Activated gamma-delta T cell treated with Interleukin-2 at 50 U/mL for 16 hours (primary cell): ENCODE results near the gene SPAG9.

Experiments used
- DNase-seq: peaks from one replicate; pipeline ENCODE4 v3.0.0-alpha.2; 2020

Gene SPAG9

DNA sequence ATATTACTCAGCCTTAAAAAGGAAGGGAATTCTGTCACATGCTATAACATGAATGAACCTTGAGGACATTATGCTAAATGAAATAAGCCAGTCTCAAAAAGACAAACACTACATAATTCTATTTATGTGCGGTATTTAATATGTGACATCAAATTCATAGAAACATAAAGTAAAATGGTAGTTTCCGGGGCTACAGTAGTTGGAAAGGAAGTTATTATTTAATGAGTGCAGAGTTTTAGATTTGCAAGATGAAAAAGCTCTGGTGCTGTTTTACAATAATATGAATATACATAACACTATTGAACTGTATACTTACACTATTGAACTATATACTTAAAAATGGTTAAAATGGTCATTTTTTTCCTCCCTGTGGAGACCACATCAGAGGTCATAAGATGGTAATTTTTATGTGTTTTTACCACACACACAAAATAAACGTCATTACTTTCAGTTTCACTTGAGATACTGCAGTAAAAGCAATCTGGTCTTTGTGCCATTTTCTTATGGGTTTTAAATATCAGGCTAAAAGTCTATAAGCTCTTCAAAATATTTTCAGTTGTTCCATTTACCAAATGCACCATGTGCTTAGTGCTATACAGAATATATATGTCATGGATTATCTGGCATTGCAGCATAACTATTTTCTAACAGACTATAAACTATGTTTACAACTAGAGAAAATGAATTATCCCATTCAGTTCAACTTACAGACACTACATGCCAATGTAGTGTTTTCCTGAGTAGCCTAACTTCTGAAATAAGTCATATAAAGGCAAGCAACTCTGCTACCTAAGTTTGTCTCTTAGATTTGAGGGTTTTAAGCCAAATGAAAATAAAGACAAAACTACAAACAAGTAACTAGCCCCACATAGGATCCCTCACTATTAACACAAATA lies 90.9 kb downstream of the SPAG9 start:
- DNase-seq = no peak

GRCh38 chr17:51029142-51029541 lies 91.5 kb downstream of the SPAG9 start:
- DNase-seq = no peak

DNA sequence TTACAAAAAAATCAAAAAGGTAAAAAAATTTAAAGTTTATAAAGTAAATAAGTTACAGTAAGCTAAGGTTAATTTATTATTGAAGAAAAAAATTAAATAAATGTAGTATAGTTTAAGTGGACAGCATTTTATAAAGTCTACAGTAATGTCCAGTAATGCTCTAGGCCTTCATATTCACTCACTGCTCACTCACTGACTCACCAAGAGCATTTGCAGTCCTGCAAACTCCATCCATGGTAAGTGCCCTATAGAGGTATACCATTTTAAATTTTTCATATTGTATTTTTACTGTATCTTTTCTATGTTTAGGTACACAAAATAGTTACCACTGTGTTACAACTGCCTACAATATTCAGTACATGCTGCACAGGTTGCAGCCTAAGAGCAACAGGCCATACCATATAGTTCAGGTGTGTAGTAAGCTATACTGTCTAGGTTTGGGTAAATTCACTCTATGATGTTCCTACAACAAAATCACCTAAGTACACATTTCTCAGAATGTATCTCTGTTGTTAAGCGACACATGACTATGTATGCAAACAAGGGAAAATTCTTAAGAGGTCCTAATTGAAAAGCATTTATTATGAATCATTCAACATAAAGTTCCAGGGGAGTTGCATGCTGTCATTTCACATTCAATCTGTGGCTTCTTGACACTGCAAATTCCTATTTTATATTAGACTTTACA lies 92.3 kb downstream of the SPAG9 start:
- no peak for DNase-seq

- no peak for DNase-seq
Observed at GRCh38 chr17:51018541-51018940, 102.1 kb downstream of the SPAG9 start.

GRCh38 chr17:51017270-51017669 lies 103.4 kb downstream of the SPAG9 start:
- DNase-seq = no peak

- no peak for DNase-seq
Observed at GRCh38 chr17:51016099-51016498, 104.6 kb downstream of the SPAG9 start.

GRCh38 chr17:51015145-51015558 lies 105.5 kb downstream of the SPAG9 start:
- no peak for DNase-seq

DNA sequence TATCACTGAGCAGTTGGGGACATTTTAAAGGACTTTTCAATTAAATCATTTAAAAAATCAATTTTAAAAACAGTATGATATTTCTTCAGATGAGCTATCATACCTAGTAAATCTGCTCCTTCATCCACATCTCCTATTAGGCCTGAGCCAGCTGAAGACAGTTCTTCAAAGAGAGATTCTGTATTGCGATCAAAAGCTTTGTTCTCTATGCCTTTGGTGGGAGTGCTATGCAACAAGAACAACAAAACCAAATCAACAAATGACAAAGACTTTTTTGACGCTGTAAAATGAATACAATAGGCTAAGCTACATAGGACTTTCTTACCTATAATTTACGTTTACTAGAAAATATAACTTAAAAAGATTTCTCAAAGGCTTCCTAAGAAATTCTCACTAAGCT lies 106.5 kb downstream of the SPAG9 start:
- DNase-seq = no peak

DNA sequence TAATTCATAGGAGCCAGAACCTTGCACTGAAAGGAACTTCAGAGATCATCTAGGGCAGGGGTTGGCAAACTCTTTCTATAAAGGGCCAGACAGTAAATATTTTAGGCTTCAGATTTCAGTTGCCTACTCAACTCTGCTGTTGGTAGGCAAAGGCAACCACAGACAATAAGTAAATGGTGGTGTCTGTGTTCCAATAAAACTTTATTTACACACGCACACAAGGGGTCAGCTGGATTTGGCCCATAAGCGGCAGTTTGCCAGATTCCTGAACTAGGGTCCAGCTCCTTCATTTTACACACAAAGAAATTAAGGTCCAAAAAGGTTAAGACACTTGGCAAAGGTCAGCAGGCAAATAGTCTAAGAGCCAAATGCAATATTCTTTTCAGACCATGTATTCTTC lies 107.3 kb downstream of the SPAG9 start:
- no peak for DNase-seq

GRCh38 chr17:51012538-51012937 lies 108.1 kb downstream of the SPAG9 start:
- no peak for DNase-seq

DNA sequence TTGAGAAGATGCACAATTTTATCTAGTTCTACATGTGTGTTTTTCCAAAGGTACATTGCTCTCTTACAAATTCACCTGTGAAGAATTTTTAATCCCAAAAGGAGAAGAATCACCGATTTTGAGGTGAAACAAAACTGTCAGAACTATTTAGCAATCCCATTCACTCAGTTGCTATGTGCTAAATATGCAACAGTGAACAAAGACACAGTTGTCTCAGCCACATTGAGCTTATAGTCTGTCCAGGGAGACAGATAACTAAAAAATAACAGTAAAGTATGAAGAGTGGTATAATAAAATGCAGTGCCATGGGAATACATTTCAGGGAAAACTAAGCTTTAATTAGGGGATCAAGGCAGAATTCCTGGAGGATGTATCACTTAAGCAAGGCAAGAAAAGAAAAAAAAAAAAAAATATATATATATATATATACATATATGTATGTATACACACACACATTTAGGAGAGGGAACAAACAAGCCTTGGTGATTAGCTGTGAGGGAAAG lies 110.4 kb downstream of the SPAG9 start:
- no peak for DNase-seq

DNA sequence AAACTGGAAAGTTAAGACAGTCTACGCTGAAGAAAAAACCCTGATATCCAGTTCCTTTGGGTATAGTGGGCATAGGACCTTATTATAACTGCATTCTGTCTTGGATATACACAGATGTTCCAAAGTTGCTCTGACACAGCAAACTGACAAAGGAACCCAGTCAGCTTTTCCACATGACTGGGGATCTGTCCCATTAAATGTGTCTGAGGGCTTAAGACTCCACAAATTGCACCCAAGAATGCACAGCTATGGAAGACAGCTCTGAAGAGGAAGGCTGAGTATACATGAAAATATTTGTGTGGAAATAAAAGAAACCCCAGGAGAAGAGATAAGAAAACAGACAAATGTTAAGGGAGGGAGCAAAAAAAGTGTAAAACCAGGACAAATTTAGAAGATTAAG lies 114.1 kb downstream of the SPAG9 start:
- DNase-seq = no peak

DNA sequence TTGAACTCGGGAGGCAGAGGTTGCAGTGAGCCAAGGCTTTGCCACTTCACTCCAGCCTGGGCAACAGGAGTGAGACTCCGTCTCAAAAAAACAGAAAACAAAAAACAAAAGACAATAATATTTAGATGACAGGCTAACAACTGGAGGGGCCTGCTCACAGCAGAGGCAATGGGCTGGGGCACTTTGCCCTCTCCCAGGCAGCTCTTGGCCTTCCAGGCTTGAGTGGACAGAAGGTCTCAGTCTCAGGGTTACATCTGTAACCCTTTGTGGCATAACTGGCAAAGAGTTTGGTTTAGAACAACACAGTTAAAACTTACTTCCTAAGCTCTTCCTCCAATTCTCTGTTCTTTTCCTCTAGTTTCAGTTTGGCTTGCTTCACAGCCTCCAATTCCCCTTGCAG lies 114.9 kb downstream of the SPAG9 start:
- no peak for DNase-seq

DNA sequence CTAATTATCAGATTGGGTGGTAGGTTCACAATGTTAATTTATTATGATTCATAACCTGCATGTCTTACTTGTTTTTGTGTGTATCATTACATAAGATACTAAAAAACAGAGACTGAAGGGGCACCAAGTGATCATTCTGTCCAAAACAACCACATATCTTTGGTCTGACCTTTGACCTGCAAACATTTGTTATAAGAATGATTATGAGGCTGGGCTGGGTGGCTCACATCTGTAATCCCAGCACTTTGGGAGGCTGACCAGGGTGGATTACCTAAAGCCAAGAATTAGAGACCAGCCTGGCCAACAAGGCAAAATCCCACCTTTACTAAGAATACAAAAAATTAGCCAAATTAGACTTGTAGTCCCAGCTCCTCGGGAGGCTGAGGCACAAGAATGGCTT lies 116.4 kb downstream of the SPAG9 start:
- no peak for DNase-seq

DNA sequence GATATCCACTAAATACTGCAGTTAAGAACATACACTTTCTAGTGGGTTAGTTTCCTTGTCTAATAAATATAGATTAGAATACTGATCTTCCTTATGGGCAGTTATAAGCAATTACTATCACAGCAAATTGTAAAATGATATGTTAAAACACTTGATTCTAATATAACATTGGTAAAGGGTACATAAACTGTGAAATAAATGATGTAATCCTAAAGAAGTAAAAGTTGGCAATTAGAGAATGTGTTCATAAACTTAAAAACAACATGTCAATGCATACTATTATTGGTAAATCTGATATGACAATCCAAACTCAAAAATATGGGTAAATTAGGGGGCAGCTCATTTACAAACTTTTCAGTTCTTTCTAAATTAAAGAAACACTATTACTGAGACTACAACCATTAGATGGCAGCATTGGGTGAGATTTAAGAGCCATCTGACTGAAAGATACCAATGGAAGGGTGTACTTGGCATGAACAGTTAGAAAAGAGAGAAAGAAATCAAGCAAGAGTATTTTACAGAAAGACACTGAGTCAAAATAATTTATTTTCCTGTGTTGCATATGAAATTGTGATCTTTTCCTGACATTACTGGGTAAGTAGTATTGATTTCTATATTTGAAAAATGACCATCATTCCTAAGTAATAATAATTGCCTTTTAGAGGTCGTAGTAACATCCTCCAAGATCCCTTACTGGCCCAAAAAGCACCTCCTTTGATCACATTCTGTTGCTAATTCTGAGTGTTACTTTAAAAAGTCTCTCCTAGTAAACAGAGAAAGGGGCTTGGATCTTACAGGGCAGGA lies 119.6 kb downstream of the SPAG9 start:
- peak; percentile 10 for DNase-seq

- DNase-seq = no peak
Observed at GRCh38 chr17:50995668-50996067, 125.0 kb downstream of the SPAG9 start.

GRCh38 chr17:50993544-50993943 lies 127.1 kb downstream of the SPAG9 start:
- DNase-seq = no peak

DNA sequence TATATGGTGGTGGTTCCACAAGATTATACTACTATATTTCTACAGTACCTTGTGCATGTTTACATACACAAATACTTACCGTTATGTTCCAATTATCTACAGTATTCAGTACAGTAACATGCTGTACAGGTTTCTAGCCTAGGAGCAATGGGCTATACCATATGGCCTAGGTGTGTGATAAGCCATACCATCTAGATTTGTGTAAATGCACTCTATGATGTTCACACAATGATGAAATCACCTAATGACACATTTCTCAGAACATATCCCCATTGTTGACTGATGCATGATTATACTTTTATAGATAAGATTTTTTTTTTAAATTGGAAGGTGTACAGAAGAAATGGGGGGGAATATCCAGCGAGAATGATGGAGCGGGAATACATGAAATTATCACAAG lies 131.5 kb downstream of the SPAG9 start:
- no peak for DNase-seq

- DNase-seq = no peak
Observed at GRCh38 chr17:50988427-50988826, 132.2 kb downstream of the SPAG9 start.

GRCh38 chr17:50986989-50987660 lies 133.5 kb downstream of the SPAG9 start:
- no peak for DNase-seq

DNA sequence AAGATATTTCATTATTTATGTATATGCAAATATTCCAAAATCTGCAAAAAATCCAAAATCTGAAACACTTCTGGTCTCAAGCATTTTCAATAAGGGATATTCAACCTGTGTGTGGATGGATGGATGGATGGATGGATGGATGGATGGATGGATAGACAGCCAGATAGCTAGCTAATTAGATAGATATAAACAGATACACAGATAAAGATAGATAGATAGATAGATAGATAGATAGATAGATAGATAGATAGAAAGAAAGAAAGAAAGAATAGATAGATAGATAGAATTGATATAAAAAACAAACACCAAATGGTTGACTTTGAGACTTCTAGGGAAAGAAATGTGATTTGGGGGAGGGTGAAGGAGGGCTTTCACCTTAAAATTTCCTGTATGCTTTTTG lies 139.4 kb downstream of the SPAG9 start:
- no peak for DNase-seq

DNA sequence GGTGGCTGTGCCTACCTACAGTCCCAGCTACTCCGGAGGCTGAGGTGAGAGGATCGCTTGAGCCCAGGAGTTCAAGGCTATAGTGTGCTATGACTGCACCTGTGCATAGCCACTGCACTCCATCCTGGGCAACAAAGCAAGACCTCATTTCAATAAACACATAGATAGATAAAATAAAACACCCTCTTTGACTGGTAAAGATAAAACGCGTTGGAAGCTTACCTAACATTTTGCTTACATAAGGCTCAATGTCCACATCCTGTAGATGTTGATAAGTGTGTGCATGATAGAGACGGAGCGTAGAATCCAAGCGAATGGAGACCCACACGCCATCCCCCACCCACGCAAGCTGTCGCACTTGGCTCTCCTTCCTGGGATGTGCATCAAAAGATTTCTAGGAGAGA lies 141.1 kb downstream of the SPAG9 start:
- no peak for DNase-seq
